ENCODE results near the gene EFS.

EFS gene

GRCh38 chr14:23324455-23324846 lies 40.5 kb downstream of the EFS start:
- no peak for DNase-seq

DNA sequence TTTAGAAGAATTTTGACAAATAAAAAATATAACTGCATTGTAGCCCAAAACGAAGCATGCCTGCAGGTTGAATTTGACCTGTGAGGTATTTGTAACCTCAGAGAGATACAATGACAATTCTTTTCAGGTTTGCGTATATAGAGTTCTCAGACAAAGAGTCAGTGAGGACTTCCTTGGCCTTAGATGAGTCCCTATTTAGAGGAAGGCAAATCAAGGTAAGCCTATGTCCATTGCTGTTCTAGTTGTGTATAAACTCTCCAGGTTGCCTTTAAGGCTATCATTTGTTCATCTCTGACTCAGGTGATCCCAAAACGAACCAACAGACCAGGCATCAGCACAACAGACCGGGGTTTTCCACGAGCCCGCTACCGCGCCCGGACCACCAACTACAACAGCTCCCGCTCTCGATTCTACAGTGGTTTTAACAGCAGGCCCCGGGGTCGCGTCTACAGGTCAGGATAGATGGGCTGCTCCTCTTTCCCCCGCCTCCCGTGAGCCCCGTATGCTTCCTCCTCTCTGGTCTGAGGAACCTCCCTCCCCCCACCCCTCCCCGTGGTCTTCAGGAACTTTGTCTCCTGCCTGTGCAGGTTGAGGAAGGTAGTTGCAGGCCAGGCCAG lies 41.0 kb downstream of the EFS start:
- DNase-seq = no peak

DNA sequence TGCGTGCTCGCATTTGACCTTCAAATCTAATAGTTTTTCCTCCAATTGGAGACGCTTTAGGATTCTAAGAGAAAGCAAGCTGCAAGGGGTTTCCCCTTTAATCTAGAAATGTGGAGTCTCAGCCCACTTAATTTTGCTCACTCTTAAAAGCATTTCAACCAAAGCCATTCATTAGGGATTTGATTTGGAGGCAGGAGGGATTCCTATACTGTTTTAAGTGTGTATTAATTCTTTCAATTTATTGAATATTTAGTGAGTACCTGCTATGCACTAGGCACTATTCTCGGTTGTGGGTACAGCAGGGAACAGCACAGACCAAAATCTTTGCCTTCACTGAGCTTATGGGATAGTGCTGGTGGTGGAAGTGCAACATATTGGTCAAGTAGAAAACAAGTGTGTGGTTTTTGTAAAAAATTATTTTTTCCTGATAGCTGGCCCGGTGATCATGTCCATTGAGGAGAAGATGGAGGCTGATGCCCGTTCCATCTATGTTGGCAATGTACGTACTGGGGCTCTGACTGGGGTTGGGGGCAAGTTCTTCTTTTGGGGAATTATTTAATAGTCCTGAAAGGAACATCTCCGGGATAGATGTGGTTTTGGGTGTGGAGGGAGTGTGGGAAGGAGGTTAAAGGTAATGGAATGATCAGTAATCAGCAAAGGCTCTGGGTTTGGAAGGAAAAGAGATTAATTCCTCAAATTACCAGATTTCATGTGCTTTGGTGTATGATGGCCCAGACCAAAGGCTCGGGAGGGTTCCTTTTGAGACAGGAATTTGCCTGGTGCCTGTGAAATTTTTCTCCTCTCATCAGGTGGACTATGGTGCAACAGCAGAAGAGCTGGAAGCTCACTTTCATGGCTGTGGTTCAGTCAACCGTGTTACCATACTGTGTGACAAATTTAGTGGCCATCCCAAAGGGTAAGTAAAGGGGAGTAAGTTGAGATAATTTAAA lies 42.1 kb downstream of the EFS start:
- DNase-seq = no peak

DNA sequence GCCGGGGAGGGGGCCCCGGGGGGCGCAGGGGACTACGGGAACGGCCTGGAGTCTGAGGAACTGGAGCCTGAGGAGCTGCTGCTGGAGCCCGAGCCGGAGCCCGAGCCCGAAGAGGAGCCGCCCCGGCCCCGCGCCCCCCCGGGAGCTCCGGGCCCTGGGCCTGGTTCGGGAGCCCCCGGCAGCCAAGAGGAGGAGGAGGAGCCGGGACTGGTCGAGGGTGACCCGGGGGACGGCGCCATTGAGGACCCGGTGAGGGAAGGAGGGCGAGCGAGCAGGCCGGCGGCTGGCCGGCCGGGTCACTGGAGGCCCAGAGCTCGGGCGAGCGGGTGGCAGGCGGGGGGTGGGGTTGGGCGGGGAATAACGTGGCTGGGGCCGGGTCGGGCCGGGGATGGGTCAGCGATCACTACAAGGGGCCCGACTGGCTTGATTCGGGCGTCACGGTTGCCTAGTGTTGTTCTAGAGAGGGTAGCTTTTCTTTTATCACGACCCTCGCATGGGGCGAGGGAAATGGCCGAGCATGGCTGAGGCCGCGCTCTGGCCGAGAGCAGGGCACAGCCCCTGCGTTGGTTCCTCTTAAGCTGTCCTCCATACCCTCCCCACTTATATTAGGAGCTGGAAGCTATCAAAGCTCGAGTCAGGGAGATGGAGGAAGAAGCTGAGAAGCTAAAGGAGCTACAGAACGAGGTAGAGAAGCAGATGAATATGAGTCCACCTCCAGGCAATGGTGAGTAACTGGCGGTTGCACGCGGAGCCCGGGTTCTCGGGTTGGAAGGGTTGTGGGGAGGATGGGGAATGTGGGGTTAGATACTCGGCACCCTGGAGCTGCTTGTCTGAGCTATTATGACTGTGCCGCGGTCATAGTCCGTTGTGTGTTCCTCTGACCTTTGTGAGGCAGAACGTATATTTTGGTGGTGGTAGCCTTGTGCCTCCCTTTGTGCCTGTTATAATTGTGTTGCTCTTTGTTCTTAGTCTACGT lies 43.1 kb downstream of the EFS start:
- peak; percentile 68 for DNase-seq

DNA sequence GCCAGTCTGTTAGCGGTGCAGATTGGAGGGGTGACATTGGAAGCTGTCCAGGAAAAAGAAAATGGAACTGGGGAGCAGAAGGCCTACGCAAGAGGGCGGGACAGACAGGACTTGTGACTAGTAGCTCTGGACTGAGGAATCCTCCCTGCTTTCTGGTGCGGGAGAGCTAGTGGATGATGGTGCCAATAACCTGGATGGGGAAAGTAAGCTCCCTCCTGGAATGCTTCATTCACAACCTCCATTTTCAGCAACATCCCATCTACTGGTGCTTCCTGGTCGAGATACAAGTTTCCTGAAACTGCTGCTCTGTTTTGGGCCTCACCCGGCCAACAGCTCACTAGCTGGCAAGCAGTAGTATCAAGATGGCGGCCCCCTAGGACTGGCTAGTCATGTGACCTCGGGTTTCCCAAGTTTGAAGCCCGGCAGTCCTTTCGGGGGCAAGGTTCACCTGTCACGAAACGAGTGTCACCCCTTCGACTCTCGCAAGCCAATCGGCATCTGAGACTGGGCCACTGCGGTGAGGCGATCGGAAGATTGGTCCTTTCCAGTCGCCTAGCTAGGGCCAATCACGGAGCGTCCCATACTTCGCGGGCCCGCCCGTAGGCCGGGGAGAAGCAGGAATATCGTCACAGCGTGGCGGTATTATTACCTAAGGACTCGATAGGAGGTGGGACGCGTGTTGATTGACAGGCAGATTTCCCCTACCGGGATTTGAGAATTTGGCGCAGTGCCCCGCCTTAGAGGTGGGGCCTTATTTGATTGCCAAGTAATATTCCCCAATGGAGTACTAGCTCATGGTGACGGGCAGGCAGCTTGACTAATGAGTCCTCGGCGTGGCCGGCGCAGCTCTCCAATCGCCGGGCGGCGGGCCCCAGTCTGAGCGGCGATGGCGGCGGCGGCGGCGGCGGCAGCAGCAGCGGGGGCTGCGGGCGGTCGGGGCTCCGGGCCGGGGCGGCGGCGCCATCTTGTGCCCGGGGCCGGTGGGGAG lies 44.1 kb downstream of the EFS start, which contains the start of gene PABPN1:
Gene PABPN1, plus strand, starts transcription at position 874 of the 988 bp plus-strand sequence. Its CDS starts 13 bp downstream, at position 887.
- peak; percentile 94 for DNase-seq

DNA sequence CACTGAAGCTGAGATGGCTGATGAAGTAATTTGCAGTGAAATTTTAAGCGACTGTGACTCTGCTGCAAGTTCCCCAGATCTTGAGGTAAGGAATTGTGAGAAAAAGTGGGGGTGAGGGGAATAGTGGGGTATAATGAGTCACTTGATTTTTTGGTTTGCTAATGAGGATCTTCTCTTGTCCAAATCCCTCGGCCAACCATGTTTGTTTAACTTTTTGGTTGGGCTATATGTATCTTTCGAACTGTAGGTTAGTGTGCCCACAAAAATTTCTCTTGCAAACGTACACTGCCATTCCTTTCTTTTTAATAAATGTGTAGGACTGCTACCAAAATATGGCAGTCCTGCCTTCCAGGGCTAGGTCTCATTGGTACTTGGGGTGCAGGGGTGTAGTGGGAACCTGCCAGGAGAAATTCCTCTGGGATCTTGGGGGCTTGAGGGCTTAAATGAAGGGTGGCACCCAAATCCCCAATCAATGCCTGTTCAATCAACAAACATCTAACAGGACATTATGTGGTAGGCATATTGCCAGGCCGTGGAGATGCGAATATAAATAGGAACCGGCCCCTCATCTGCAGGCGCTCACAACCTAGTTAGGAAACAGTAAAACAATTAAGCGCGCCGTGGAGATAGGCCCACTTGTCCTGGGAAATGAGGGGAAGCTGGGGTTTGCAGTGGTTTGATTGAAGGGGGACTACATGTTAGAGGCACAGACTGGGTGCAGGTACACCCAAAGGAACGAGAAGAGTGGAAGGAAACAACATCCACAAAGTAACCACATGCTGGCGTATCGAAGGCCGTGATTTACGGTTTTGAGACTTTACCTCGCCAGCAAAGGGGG lies 45.0 kb downstream of the EFS start:
- DNase-seq = no peak

GRCh38 chr14:23316300-23316699 lies 48.7 kb downstream of the EFS start:
- DNase-seq = no peak

- DNase-seq = no peak
Observed at GRCh38 chr14:23310546-23310945, 54.4 kb downstream of the EFS start.

GRCh38 chr14:23308721-23309445 lies 56.1 kb downstream of the EFS start:
- no peak for DNase-seq

DNA sequence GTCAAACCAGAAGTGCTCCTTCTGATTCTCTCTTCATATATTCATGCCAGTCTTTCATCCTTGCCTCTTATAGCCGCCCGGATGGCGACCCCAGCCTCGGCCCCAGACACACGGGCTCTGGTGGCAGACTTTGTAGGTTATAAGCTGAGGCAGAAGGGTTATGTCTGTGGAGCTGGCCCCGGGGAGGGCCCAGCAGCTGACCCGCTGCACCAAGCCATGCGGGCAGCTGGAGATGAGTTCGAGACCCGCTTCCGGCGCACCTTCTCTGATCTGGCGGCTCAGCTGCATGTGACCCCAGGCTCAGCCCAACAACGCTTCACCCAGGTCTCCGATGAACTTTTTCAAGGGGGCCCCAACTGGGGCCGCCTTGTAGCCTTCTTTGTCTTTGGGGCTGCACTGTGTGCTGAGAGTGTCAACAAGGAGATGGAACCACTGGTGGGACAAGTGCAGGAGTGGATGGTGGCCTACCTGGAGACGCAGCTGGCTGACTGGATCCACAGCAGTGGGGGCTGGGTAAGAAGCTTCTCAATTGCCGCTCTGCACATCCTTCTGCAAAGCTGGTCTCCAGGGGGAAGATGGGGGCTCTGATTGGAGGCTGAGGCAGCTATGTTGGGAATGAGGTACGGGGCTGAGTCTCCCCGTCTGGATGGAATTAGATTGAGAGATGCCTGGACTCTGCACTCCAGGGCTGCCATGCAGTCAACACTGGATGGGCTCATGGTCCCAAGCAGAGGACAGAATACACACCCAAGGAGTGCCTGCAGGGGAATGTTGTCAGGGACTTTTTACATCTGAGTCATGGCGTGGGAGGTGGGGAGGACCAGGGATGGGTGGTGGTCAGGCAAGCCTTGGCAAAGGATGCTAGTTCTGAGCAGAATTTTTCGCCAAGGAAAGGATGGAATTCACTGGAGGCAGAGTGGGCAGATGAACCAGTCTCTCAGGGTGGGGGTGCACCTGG lies 57.0 kb downstream of the EFS start:
- DNase-seq = no peak

DNA sequence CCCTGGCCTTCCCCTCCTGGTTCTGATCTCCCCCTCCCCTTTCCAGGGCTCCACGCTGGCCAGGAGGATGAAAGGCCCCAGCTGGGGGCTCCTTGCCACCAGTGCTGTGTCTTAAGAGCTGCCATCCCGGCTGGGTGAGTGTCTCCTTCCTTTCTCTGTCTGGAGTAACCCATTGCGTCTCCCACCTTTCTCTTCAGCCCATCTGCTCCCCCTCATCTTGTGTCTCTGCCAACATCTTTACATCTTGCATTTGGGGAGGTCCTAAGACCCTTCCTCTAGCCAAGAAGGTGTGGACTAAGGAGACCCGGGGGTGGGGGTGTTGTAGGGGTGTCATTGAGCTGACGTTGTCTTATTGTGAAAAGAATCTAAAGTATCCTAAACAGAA lies 57.8 kb downstream of the EFS start:
- no peak for DNase-seq

- DNase-seq = no peak
Observed at GRCh38 chr14:23306412-23307145, 58.4 kb downstream of the EFS start, which contains the start of gene BCL2L2. Gene BCL2L2 (plus strand): TSS chr14:23306833. CDS start chr14:23307768, 935 bp downstream.

Measured in activated CD4-positive, CD25-positive, alpha-beta regulatory T cell treated with anti-CD3 and anti-CD28 coated beads, Interleukin-2, amount 50 U/mL, for 72 hours (primary cell).